GM19240 (cell line): Measurements from ENCODE around the gene DTD2.
"Not testable (repeated sequence)": the region's sequence is repeated elsewhere in the genome, so short reads cannot be mapped to it uniquely, and the experiment has no call there.

Source experiments
- DNase-seq: peaks from one replicate; pipeline ENCODE4 v3.0.0; 2011; ENCODE audit warnings: low spot score; ENCODE audit not compliant: insufficient read length

DTD2 gene

GRCh38 chr14:31456841-31457664 is at the start of gene DTD2:
TSS of gene DTD2 (minus strand) at chr14:31457506. CDS start at chr14:31457393, 113 bp downstream.
- peak; percentile 77 for DNase-seq

DNA sequence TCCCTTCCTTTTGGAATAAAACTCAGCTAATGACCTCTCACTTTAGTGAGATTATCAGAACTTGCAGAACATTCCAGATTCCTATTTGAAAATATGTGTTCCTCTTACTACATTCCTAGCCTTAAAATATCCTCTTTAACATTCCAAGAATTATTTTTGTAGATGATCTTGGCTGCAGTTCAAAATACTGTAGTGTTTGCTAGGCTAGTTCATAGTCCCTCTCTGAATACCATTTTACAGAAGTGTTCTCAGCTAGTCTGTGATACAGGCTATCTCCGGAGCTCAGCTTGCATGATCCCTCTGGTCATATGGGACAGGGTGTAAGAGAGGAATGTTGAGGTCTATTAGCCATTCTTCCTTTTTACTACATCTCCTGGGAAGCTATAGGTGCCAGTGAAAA is 48.1 kb upstream of the DTD2 start:
- DNase-seq = no peak

- DNase-seq = no peak
Measured at GRCh38 chr14:31501870-31502269, 44.6 kb upstream of the DTD2 start.

GRCh38 chr14:31492759-31493498 is 35.6 kb upstream of the DTD2 start:
- DNase-seq = no peak

GRCh38 chr14:31489691-31490090 is 32.4 kb upstream of the DTD2 start:
- DNase-seq = no peak

- no peak for DNase-seq
Measured at GRCh38 chr14:31487886-31488285, 30.6 kb upstream of the DTD2 start, which contains the start of gene GPR33. TSS of gene GPR33 (minus strand) at chr14:31488039. CDS start at chr14:31483965, 4,074 bp downstream.

DNA sequence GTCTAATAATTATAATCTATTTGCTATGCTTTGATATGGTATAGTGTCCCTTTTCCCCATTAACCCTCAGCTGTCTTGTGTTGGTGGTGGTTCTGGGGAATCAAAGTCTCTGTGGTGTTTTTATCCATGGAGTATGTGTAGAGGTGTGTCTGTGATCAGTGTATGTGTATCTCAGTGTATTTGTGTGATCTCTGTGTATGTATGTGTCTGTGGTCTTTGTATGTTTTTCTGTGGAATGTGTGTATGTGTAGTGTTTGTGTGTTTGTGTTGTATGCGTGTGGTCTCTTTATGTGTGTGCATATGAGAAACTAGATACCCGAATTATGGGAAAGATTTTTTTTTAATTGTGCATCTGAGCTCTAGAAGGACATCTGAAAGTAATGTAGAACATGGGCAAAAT is 29.5 kb upstream of the DTD2 start:
- no peak for DNase-seq

GRCh38 chr14:31484754-31485153 is 27.4 kb upstream of the DTD2 start:
- DNase-seq = no peak

GRCh38 chr14:31480156-31480555 is 22.9 kb upstream of the DTD2 start:
- DNase-seq = no peak

- DNase-seq = no peak
Measured at GRCh38 chr14:31479027-31479426, 21.7 kb upstream of the DTD2 start.

DNA sequence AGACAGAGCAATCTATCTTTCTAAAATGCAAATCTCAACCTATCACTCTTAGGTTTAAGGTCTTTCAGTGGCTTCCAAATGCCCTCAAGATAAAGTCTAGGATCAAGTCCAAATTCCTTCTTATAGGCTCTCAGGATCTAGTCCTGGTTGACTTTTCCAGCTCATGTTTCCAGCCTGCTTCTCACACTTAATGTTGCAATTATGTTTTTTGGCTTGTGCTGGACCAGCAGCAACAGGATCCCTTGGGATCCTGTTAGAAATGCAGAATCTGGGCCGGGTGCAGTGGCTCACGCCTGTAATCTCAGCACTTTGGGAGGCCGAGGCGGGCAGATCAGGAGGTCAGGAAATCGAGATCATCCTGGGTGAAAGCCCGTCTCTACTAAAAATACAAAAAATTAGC is 19.9 kb upstream of the DTD2 start:
- no peak for DNase-seq

DNA sequence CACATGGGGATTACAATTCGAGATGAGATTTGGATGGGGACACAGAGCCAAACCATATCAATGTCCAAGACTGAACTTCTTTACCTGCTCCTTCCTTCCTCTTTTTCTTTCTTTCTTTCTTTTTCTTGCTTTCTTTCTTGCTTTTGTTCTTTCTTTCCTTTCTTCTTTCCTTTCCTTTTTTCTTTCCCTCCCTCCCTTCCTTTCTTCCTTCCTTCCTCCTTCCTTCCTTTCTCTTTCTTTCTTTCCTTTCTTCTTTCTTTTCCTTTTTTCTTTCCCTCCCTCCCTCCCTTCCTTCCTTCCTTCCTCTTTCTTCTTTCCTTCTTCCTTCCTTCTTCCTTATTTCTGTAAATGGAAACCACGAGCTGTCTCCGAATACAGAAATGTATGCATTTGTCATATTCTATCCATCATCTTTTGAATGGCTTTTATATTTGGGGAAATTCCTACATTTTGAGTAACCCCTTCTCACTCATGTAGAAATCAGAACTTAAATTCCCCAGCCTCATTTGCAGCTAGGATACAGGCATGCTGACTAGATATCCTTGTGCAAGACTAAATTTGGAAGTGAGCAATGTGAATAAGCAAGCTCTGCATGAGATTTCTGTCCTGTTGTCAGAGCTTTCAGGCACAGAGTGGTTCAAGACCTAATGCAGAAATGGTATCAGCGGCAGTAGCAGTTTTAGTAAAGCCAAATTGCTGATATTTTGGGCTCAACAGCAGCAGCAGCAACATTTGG is 19.0 kb upstream of the DTD2 start:
- no peak for DNase-seq

DNA sequence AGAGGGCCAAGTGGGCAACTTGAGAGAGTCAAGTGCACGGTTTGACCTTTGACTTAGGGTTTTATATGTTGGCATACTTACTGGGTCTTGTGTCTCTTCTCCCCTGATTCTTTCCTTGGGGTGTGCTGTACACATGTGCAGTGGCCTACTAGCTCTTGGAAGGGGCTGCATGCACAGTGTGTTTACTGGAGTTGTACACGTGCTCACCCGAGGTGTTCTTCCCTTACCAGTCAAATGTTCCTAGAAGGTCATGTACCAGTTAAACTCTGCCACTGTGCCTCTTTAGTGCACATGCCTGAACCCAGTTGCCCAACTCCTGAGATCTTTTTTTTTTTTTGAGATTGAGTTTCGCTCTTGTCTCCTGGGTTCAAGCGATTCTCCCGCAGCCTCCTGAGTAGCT is 9.2 kb upstream of the DTD2 start:
- DNase-seq = no peak

- DNase-seq = no peak
Measured at GRCh38 chr14:31465111-31465510, 7.8 kb upstream of the DTD2 start.

- not testable (repeated sequence) for DNase-seq
Measured at GRCh38 chr14:31462450-31462849, 5.1 kb upstream of the DTD2 start.

- no peak for DNase-seq
Measured at GRCh38 chr14:31461545-31461944, 4.2 kb upstream of the DTD2 start.

- no peak for DNase-seq
Measured at GRCh38 chr14:31457665-31458659, 656 bp upstream of the DTD2 start.

DNA sequence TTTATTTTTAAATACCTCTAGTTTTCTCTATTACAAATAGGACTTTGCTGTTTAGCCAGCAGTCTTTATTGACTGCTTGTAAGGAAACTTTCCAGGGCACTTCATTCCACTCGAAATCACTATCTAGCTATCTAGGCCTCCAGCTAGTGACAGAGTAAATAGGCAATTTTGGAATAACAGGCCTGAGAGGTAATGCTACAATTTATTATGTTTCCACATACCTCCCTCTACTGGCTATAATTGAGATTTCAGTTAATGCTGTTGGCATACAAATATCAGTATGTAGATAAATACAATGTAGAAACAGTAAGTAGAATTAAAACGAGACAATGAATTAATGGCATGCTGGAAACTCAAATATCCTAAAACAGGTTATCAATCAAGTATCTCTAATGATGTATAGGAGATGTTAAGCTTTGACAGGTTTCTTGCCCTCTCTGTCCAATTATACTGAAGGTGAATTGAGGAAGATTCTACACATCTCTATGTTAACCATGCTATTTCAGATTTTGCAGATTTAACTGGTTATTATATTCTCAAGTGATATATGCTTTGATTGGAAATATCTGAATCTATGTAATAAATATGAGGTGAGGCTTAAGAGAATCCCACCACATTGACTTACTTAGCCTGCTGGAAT is 7.2 kb downstream of the DTD2 start:
- DNase-seq = no peak

DNA sequence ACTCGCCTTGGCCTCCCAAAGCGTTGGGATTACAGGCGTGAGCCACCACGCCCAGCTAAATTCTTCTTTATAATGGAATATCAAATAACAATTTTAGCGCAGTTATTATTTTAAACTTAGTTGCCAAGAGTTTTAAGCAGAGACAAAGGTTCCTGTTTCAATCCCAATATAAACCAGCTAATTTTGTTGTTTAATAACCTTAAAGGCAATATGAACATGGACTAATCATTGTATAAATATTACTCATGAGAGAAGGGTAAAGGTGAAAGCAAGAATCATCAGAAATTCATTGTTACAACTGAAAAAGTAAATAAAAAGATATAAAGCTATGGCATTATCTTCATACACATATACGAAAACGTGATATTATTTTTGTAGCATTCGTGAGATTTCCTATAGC is 8.2 kb downstream of the DTD2 start:
- DNase-seq = no peak

DNA sequence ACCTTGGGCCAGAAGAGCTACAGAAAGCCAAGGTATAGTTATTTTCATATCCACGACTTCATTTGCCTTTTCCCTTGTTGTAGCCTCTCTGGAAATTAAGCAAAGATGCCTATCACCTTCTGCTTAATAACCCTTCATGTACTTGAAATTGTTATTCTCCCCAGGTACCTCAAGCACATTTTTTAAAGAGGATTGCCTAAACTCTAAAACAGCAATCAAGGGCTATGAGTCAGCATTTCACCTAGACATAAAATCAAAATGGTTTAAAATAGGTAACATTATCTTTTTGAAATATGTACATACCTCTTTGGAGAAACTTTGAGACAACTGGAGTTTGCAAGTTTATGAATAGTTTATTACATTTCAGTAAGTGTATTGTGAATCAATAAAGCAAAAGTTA is 11.6 kb downstream of the DTD2 start:
- no peak for DNase-seq
